MM.1S (cell line): ENCODE data around the gene FOXN4.

ENCODE experiments used
- DNase-seq: peaks from one replicate; pipeline ENCODE4 v3.0.0-alpha.2; 2015
- H2AFZ ChIP-seq: fragments of 300-600 bp; sonication (generic); 2 replicates; pipeline ENCODE4 v1.6.0; 2016; ENCODE audit warnings: antibody characterized with exemption, low read length
- H3F3A ChIP-seq: fragments of 300-600 bp; sonication (generic); 2 replicates; pipeline ENCODE4 v1.6.1; 2016; ENCODE audit warnings: mild to moderate bottlenecking, antibody characterized with exemption, low read length, moderate library complexity, mixed read lengths; ENCODE audit not compliant: insufficient read depth
- H3K27ac ChIP-seq: fragments of 300-600 bp; sonication (generic); 2 replicates; pipeline ENCODE4 v1.5.1; 2016; ENCODE audit warnings: mild to moderate bottlenecking, low read length
- H3K27me3 ChIP-seq: fragments of 300-600 bp; sonication (generic); replicated peaks from 2 replicates; pipeline ENCODE4 v1.6.0; 2016; ENCODE audit warnings: low read length; ENCODE audit not compliant: insufficient read depth
- H3K36me3 ChIP-seq: fragments of 300-600 bp; sonication (generic); replicated peaks from 2 replicates; pipeline ENCODE4 v1.6.1; 2016; ENCODE audit warnings: mild to moderate bottlenecking, low read length, mixed read lengths; ENCODE audit not compliant: insufficient read depth
- H3K4me1 ChIP-seq: fragments of 300-600 bp; sonication (generic); 2 replicates; pipeline ENCODE4 v1.6.1; 2016; ENCODE audit warnings: low read length, mixed read lengths
- H3K4me2 ChIP-seq: fragments of 300-600 bp; sonication (generic); 2 replicates; pipeline ENCODE4 v1.6.0; 2016; ENCODE audit warnings: low read depth, low read length
- H3K4me3 ChIP-seq: fragments of 300-600 bp; sonication (generic); 2 replicates; pipeline ENCODE4 v1.5.1; 2016; ENCODE audit warnings: low read length, mixed read lengths
- H3K79me2 ChIP-seq: fragments of 300-600 bp; sonication (generic); 2 replicates; pipeline ENCODE4 v1.6.1; 2016; ENCODE audit warnings: mixed run types, low read length, mixed read lengths
- H3K9ac ChIP-seq: fragments of 300-600 bp; sonication (generic); 2 replicates; pipeline ENCODE4 v1.6.1; 2016; ENCODE audit warnings: low read length, mixed read lengths
- H3K9me2 ChIP-seq: fragments of 300-600 bp; sonication (generic); replicated peaks from 2 replicates; pipeline ENCODE4 v1.6.1; 2016; ENCODE audit warnings: mild to moderate bottlenecking, low read length, mixed read lengths; ENCODE audit not compliant: insufficient read depth
- H3K9me3 ChIP-seq: fragments of 300-600 bp; sonication (generic); replicated peaks from 2 replicates; pipeline ENCODE4 v1.6.1; 2016; ENCODE audit warnings: mild to moderate bottlenecking, low read length, mixed read lengths; ENCODE audit not compliant: insufficient read depth
- H4K20me1 ChIP-seq: fragments of 300-600 bp; sonication (generic); 2 replicates; pipeline ENCODE4 v1.6.1; 2016; ENCODE audit warnings: mild to moderate bottlenecking, low read length, moderate library complexity, mixed read lengths; ENCODE audit not compliant: insufficient read depth
- EZH2 ChIP-seq: fragments of 300-600 bp; sonication (generic); optimal IDR thresholded peaks from 2 replicates; pipeline ENCODE3; 2017; ENCODE audit warnings: low read depth, mild to moderate bottlenecking, antibody characterized with exemption, low read length, mixed read lengths
- EZH2phosphoT487 ChIP-seq: fragments of 300-600 bp; sonication (generic); IDR thresholded peaks from 2 replicates; pipeline ENCODE4 v1.6.1; 2018; ENCODE audit warnings: antibody characterized with exemption, low read length
- TF ChIP-seq, protein P1 (sequence below): fragments of 300-600 bp; sonication (generic); IDR thresholded peaks from 2 replicates; pipeline ENCODE4 v1.5.1; 2016; ENCODE audit warnings: antibody characterized with exemption, low read length, mixed read lengths

The FOXN4 gene

DNA sequence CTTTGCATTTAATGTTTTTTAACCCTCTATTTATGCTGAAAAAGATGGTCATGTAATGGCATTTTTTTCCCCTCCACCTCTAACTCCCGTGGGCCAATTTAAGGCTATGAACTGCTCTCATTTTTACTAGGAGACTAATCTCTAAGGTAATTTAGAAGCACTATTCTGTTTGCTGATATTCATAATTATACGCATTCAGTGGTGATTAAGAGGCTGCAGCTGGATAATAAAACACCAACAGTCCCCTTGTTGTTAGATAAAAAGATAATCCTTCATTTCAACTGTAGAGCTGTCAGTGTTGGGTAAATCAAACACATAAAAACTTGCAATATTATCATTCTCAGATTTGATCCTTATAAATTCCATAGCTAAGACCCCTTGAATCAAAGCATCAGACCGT is 47.5 kb upstream of the FOXN4 start:
- H3K9me3 ChIP-seq = no peaks in the 10 kb centered on the region

DNA sequence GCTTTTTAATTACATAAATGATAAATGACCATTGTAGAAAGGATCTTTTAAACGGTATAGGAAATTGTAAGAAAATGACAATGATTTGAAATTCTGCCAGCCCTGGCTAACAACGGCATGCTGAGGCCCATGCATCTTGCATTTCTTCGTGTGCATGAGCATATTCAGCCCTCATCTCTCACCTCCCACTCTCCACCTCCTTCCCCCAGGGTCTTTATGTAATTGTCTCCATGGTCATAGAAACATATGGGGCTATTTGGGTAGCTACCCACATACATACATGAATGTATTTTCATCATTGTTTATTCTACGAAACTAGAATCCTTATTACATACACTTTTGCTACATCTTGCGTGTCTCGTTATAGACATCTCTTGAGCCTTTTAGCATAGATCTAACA is 43.1 kb upstream of the FOXN4 start:
- Histone ChIP-seq H3K9me2 (no peaks in the 10 kb centered on the region), H3K79me2 (no peaks in the 10 kb centered on the region), H3K4me3 (no peak overlapping the region), H3K36me3 (no peaks in the 10 kb centered on the region), H3K27me3 (no peaks in the 10 kb centered on the region), H3K4me2 (no peak overlapping the region), H3K9me3 (no peaks in the 10 kb centered on the region), H3F3A (no peaks in the 10 kb centered on the region), H4K20me1 (no peaks in the 10 kb centered on the region), H3K9ac (no peak overlapping the region), H2AFZ (no peak overlapping the region), H3K4me1 (no peaks in the 10 kb centered on the region), H3K27ac (no peak overlapping the region)
- DNase-seq = no peak
- TF ChIP-seq EZH2phosphoT487 (no peak), EZH2 (no peak)
- TF ChIP-seq, protein P1, sequence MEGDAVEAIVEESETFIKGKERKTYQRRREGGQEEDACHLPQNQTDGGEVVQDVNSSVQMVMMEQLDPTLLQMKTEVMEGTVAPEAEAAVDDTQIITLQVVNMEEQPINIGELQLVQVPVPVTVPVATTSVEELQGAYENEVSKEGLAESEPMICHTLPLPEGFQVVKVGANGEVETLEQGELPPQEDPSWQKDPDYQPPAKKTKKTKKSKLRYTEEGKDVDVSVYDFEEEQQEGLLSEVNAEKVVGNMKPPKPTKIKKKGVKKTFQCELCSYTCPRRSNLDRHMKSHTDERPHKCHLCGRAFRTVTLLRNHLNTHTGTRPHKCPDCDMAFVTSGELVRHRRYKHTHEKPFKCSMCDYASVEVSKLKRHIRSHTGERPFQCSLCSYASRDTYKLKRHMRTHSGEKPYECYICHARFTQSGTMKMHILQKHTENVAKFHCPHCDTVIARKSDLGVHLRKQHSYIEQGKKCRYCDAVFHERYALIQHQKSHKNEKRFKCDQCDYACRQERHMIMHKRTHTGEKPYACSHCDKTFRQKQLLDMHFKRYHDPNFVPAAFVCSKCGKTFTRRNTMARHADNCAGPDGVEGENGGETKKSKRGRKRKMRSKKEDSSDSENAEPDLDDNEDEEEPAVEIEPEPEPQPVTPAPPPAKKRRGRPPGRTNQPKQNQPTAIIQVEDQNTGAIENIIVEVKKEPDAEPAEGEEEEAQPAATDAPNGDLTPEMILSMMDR = no peak

More for the DNA sequence above, 47.5 kb upstream of the FOXN4 start:
- Histone ChIP-seq H3K27me3 (no peaks in the 10 kb centered on the region), H3K4me2 (no peak overlapping the region), H3F3A (no peaks in the 10 kb centered on the region), H3K27ac (no peak overlapping the region), H3K36me3 (no peaks in the 10 kb centered on the region), H4K20me1 (no peaks in the 10 kb centered on the region), H3K4me1 (no peaks in the 10 kb centered on the region), H3K9ac (no peak overlapping the region), H3K79me2 (no peaks in the 10 kb centered on the region), H2AFZ (no peak overlapping the region), H3K4me3 (no peak overlapping the region), H3K9me2 (no peaks in the 10 kb centered on the region)
- DNase-seq = no peak
- TF ChIP-seq EZH2phosphoT487 (no peak), EZH2 (no peak)
- TF ChIP-seq, protein P1 = no peak

DNA sequence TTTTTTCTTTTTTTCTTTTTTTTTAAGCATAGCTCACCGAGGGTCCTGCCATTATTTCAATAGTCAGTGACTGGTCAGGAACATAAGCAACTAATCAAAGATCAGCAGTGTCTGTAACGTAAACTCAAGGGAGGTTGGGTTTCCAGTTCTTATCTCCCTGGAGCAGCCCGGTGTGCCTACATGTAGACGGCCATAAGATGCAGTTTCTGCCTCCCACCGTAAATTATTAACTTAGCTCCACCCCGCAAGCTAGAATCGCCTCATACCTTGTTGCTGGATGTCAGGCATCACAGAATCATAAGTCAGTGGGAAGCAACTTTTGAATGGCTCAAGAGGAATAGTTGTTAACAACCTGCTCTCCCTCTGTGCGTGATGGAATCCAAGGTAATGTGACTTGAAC is 38.5 kb upstream of the FOXN4 start, which contains the start of gene MYO1H:
TSS of gene MYO1H (plus strand) at position 312 of the 400 bp plus-strand sequence. CDS start at position 373, 61 bp downstream.
- no peak for DNase-seq
- H3K9me2 ChIP-seq = no peaks in the 10 kb centered on the region
- H3K79me2 ChIP-seq = no peaks in the 10 kb centered on the region
- no peaks in the 10 kb centered on the region for H3K4me1 ChIP-seq
- H3K27ac ChIP-seq = no peak within 1 kb of the TSS
- H3K27me3 ChIP-seq = no peaks in the 10 kb centered on the region
- no peaks in the 10 kb centered on the region for H3F3A ChIP-seq
- H3K9me3 ChIP-seq = no peaks in the 10 kb centered on the region
- no peak within 1 kb of the TSS for H3K4me2 ChIP-seq
- no peak within 1 kb of the TSS for H3K9ac ChIP-seq
- TF ChIP-seq EZH2phosphoT487 (no peak), EZH2 (no peak)
- TF ChIP-seq, protein P1 = no peak
- H4K20me1 ChIP-seq = no peaks in the 10 kb centered on the region
- H2AFZ ChIP-seq = 0 out of 2 replicates have a peak within 1 kb of the TSS, but pooled peaks have one; percentile 21
- no peak within 1 kb of the TSS for H3K4me3 ChIP-seq
- H3K36me3 ChIP-seq = no peaks in the 10 kb centered on the region
